Spleen (tissue), 7 donors: ENCODE results near the gene REV3L.

Experiments used
- POLR2A ChIP-seq, 3 donors: fragments of 450-650 bp; IDR thresholded peaks; one replicate each; pipeline ENCODE4 v1.5.1; 2017; ENCODE audit warnings: antibody characterized with exemption in 3 of 3, mild to moderate bottlenecking in 1 of 3
- POLR2AphosphoS5 ChIP-seq, 3 donors: sonication (generic); formaldehyde crosslinking; IDR thresholded peaks; one replicate each; pipeline ENCODE4 v1.5.1; 2017; ENCODE audit warnings: antibody characterized with exemption in 3 of 3
- TF ChIP-seq, protein P1 (sequence below), 11 experiments: fragments of 200-600 bp in 7 of 11; fragments of 450-650 bp in 4 of 11; sonication (generic) in 4 of 11; IDR thresholded peaks in 8 of 11; conservative IDR thresholded peaks in 3 of 11; 1 replicate in 7 of 11; 2 replicates in 4 of 11; pipeline versions ENCODE4 v1.4.0 to v1.8.0; 2016 to 2021; ENCODE audit warnings: antibody characterized with exemption in 11 of 11, inconsistent platforms in 4 of 11, mild to moderate bottlenecking in 1 of 11
- donor health status: DM: no; HTN: no; CAD: no; lungs with moderate emphysema.
- donor health status: DM: no; HTN: no; CAD: no.
- donor health status: DM: no; HTN: no; CAD: no.

DNA sequence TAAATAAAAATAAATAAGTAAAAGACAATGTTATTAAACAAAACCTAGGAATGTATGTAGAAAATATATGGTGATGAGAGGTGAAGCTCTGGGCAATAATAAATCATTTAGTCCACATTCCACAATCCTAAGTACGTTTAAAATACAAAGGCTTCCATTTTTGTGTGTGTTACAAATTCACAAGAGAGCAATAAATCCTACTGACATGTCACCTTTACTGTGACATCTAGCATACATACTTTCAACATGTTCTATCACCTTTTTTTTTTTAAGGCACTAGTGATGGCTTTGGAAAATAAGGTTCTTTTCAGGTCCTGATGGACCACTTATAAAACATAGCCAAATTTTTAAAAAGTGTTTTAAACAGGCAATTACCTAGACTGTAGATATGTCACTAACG, 12.0 kb downstream of the REV3L start:
- TF ChIP-seq, protein P1, sequence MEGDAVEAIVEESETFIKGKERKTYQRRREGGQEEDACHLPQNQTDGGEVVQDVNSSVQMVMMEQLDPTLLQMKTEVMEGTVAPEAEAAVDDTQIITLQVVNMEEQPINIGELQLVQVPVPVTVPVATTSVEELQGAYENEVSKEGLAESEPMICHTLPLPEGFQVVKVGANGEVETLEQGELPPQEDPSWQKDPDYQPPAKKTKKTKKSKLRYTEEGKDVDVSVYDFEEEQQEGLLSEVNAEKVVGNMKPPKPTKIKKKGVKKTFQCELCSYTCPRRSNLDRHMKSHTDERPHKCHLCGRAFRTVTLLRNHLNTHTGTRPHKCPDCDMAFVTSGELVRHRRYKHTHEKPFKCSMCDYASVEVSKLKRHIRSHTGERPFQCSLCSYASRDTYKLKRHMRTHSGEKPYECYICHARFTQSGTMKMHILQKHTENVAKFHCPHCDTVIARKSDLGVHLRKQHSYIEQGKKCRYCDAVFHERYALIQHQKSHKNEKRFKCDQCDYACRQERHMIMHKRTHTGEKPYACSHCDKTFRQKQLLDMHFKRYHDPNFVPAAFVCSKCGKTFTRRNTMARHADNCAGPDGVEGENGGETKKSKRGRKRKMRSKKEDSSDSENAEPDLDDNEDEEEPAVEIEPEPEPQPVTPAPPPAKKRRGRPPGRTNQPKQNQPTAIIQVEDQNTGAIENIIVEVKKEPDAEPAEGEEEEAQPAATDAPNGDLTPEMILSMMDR (IDR thresholded peaks at IDR 0.05 in 8 of 11, conservative IDR thresholded peaks at IDR 0.05 in 3 of 11) = no peak
- TF ChIP-seq POLR2A (IDR thresholded peaks at IDR 0.05) (no peak), POLR2AphosphoS5 (IDR thresholded peaks at IDR 0.05) (no peak)
